K562 (cell line): ENCODE data around the gene NT5C. TPM values are rescaled to one million over a fixed set of nuclear protein-coding genes. Genes with fewer than 3 reads are reported as not detected.

Experiments
- CTCF ChIP-seq, 3 experiments: IDR thresholded peaks in 2 of 3; conservative IDR thresholded peaks in 1 of 3; 2 replicates each; pipeline ENCODE4 v1.5.1; 2011 to 2012; ENCODE audit warnings: low read length in 3 of 3, mild to moderate bottlenecking in 3 of 3, control low read depth in 2 of 3, improper control_type of control experiment in 1 of 3, inconsistent platforms in 1 of 3, low read depth in 1 of 3, mixed read lengths in 1 of 3, moderate library complexity in 1 of 3; ENCODE audit not compliant: insufficient read depth in 2 of 3
- HSF4 ChIP-seq: fragments of 250-450 bp; sonication (Bioruptor Pico); IDR thresholded peaks from 2 replicates; pipeline ENCODE4 v2.1.2; 2022; ENCODE audit warnings: mild to moderate bottlenecking, moderate library complexity, borderline replicate concordance
- NFIC ChIP-seq: fragments of 450-650 bp; IDR thresholded peaks from 2 replicates; pipeline ENCODE4 v1.6.1; 2017; ENCODE audit warnings: mild to moderate bottlenecking, inconsistent platforms
- PHB2 ChIP-seq: fragments of 450-650 bp; IDR thresholded peaks from 2 replicates; pipeline ENCODE4 v1.6.1; 2017; ENCODE audit warnings: low read depth
- PKNOX1 ChIP-seq: fragments of 450-650 bp; IDR thresholded peaks from 2 replicates; pipeline ENCODE4 v1.6.1; 2016
- POU5F1 ChIP-seq: fragments of 150-350 bp; IDR thresholded peaks from 2 replicates; pipeline ENCODE4 v1.6.1; 2014; ENCODE audit warnings: borderline replicate concordance, low read length, low read depth, mild to moderate bottlenecking; ENCODE audit not compliant: partially characterized antibody
- TEAD4 ChIP-seq, 2 experiments: sonication (generic) in 1 of 2; formaldehyde crosslinking in 1 of 2; IDR thresholded peaks; 2 replicates each; pipeline versions ENCODE4 v1.6.1 to v1.8.0; 2012 to 2022; ENCODE audit warnings: borderline replicate concordance in 1 of 2, inconsistent platforms in 1 of 2, low read length in 1 of 2, mild to moderate bottlenecking in 1 of 2, missing genetic modification reagents in 1 of 2
- THRAP3 ChIP-seq: fragments of 450-650 bp; IDR thresholded peaks from 2 replicates; pipeline ENCODE4 v1.6.1; 2016; ENCODE audit warnings: mild to moderate bottlenecking, inconsistent platforms, borderline replicate concordance
- TRIM28 ChIP-seq: fragments of 450-650 bp; IDR thresholded peaks from 2 replicates; pipeline ENCODE4 v1.6.1; 2017
- ZBTB17 ChIP-seq: fragments of 450-650 bp; formaldehyde crosslinking; IDR thresholded peaks from 2 replicates; pipeline ENCODE4 v1.4.0; 2020; ENCODE audit warnings: mild to moderate bottlenecking
- ZNF589 ChIP-seq: fragments of 200-800 bp; sonication (Bioruptor generic); IDR thresholded peaks from 2 replicates; pipeline ENCODE4 v1.6.1; 2016; ENCODE audit warnings: low read depth, missing genetic modification characterization, missing compliant biosample characterization
- polyA plus RNA-seq, 8 experiments: library from polyadenylated mRNA; depleted of rRNA in 4 of 8; stranded (reverse) in 5 of 8; unstranded in 3 of 8; fragments of >200 nt; fragmentation: Nextera tagmentation in 2 of 8; fragmentation: Illumina TruSeq in 1 of 8; extraction: Ambion mirVana in 2 of 8; extraction: Trizol in 1 of 8; gene quantifications; 2 replicates each; pipeline versions ENCODE4 v1.2.1 to v1.2.3, GENCODE V29; 2011 to 2014; ENCODE audit warnings: inconsistent platforms in 1 of 8, missing spikeins in 1 of 8
- total RNA-seq, 7 experiments: library from RNA; depleted of rRNA in 6 of 7; stranded (reverse); fragments of >200 nt in 6 of 7; fragmentation: Illumina TruSeq in 2 of 7; extraction: Trizol in 2 of 7; gene quantifications; 2 replicates each; pipeline versions ENCODE4 v1.2.1 to v1.2.3, GENCODE V29; 2011 to 2021; ENCODE audit warnings: low replicate concordance in 1 of 7
- TF ChIP-seq, protein P1 (sequence below), 2 experiments: fragments of 450-650 bp in 1 of 2; sonication (generic) in 1 of 2; formaldehyde crosslinking; conservative IDR thresholded peaks; 2 replicates each; pipeline versions ENCODE4 v1.4.0 to v1.8.1; 2020 to 2022; ENCODE audit warnings: mild to moderate bottlenecking in 1 of 2, missing genetic modification reagents in 1 of 2
- TF ChIP-seq, protein P2 (sequence below), 3 experiments: fragments of 200-800 bp in 1 of 3; fragments of 250-450 bp in 1 of 3; fragments of 450-650 bp in 1 of 3; sonication (Bioruptor Pico) in 1 of 3; sonication (Bioruptor generic) in 1 of 3; formaldehyde crosslinking in 1 of 3; IDR thresholded peaks; 2 replicates each; pipeline versions ENCODE4 v1.6.1 to v1.8.0; 2016 to 2022; ENCODE audit warnings: mild to moderate bottlenecking in 2 of 3, missing genetic modification characterization in 2 of 3, missing compliant biosample characterization in 1 of 3, moderate library complexity in 1 of 3
- TF ChIP-seq, protein P3 (sequence below): fragments of 450-650 bp; IDR thresholded peaks from 2 replicates; pipeline ENCODE4 v1.6.1; 2017; ENCODE audit warnings: antibody characterized with exemption, mild to moderate bottlenecking

Gene NT5C
- total and polyA plus RNA-seq, 9 of the 15 experiments (the other 6 are each of a cell fraction or from before 2014, with no cell fraction given): 2.9 to 205 (median 45.0) TPM

- TF ChIP-seq CTCF (IDR thresholded peaks at IDR 0.05 in 2 of 3, conservative IDR thresholded peaks at IDR 0.05 in 1 of 3; ENCODE audit: insufficient read depth in 2 of 3, low read depth in 1 of 3, low read length in 3 of 3) (no peak), TRIM28 (peak; percentile 42; the same call in 1 of the 2 replicates), PHB2 (no peak), NFIC (peak; percentile 99), ZBTB17 (peak; percentile 60; the same call in 1 of the 2 replicates), PKNOX1 (no peak), POU5F1 (no peak), ZNF589 (CRISPR knock-in tag) (no peak), TEAD4 (IDR thresholded peaks at IDR 0.05; ENCODE audit: low read length) (peak; percentile 94), TEAD4 (CRISPR knock-in tag; IDR thresholded peaks at IDR 0.05; ENCODE audit: borderline replicate concordance) (peak; percentile 92; the same call in 1 of the 2 replicates), HSF4 (CRISPR knock-in tag) (no peak), THRAP3 (no peak)
- TF ChIP-seq, protein P1, sequence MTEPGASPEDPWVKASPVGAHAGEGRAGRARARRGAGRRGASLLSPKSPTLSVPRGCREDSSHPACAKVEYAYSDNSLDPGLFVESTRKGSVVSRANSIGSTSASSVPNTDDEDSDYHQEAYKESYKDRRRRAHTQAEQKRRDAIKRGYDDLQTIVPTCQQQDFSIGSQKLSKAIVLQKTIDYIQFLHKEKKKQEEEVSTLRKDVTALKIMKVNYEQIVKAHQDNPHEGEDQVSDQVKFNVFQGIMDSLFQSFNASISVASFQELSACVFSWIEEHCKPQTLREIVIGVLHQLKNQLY (CRISPR knock-in tag; conservative IDR thresholded peaks at IDR 0.05): no peak
- TF ChIP-seq, protein P2, sequence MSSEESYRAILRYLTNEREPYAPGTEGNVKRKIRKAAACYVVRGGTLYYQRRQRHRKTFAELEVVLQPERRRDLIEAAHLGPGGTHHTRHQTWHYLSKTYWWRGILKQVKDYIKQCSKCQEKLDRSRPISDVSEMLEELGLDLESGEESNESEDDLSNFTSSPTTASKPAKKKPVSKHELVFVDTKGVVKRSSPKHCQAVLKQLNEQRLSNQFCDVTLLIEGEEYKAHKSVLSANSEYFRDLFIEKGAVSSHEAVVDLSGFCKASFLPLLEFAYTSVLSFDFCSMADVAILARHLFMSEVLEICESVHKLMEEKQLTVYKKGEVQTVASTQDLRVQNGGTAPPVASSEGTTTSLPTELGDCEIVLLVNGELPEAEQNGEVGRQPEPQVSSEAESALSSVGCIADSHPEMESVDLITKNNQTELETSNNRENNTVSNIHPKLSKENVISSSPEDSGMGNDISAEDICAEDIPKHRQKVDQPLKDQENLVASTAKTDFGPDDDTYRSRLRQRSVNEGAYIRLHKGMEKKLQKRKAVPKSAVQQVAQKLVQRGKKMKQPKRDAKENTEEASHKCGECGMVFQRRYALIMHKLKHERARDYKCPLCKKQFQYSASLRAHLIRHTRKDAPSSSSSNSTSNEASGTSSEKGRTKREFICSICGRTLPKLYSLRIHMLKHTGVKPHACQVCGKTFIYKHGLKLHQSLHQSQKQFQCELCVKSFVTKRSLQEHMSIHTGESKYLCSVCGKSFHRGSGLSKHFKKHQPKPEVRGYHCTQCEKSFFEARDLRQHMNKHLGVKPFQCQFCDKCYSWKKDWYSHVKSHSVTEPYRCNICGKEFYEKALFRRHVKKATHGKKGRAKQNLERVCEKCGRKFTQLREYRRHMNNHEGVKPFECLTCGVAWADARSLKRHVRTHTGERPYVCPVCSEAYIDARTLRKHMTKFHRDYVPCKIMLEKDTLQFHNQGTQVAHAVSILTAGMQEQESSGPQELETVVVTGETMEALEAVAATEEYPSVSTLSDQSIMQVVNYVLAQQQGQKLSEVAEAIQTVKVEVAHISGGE (CRISPR knock-in tag; IDR thresholded peaks at IDR 0.05): peak in 1 of 3 experiments; percentile 54; a peak in 1 of 6 replicates
- TF ChIP-seq, protein P3, sequence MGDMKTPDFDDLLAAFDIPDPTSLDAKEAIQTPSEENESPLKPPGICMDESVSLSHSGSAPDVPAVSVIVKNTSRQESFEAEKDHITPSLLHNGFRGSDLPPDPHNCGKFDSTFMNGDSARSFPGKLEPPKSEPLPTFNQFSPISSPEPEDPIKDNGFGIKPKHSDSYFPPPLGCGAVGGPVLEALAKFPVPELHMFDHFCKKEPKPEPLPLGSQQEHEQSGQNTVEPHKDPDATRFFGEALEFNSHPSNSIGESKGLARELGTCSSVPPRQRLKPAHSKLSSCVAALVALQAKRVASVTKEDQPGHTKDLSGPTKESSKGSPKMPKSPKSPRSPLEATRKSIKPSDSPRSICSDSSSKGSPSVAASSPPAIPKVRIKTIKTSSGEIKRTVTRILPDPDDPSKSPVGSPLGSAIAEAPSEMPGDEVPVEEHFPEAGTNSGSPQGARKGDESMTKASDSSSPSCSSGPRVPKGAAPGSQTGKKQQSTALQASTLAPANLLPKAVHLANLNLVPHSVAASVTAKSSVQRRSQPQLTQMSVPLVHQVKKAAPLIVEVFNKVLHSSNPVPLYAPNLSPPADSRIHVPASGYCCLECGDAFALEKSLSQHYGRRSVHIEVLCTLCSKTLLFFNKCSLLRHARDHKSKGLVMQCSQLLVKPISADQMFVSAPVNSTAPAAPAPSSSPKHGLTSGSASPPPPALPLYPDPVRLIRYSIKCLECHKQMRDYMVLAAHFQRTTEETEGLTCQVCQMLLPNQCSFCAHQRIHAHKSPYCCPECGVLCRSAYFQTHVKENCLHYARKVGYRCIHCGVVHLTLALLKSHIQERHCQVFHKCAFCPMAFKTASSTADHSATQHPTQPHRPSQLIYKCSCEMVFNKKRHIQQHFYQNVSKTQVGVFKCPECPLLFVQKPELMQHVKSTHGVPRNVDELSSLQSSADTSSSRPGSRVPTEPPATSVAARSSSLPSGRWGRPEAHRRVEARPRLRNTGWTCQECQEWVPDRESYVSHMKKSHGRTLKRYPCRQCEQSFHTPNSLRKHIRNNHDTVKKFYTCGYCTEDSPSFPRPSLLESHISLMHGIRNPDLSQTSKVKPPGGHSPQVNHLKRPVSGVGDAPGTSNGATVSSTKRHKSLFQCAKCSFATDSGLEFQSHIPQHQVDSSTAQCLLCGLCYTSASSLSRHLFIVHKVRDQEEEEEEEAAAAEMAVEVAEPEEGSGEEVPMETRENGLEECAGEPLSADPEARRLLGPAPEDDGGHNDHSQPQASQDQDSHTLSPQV: peak; percentile 89
Measured at GRCh38 chr17:75096082-75096625, 35.4 kb downstream of the NT5C start (continued).
